ENCODE measurements around the gene KIF3A. TPM values are rescaled to one million over a fixed set of nuclear protein-coding genes. Genes with fewer than 3 reads are reported as not detected.

Gene KIF3A
- total RNA-seq, 1 donor from 2014 or later, result 7.0 TPM

DNA sequence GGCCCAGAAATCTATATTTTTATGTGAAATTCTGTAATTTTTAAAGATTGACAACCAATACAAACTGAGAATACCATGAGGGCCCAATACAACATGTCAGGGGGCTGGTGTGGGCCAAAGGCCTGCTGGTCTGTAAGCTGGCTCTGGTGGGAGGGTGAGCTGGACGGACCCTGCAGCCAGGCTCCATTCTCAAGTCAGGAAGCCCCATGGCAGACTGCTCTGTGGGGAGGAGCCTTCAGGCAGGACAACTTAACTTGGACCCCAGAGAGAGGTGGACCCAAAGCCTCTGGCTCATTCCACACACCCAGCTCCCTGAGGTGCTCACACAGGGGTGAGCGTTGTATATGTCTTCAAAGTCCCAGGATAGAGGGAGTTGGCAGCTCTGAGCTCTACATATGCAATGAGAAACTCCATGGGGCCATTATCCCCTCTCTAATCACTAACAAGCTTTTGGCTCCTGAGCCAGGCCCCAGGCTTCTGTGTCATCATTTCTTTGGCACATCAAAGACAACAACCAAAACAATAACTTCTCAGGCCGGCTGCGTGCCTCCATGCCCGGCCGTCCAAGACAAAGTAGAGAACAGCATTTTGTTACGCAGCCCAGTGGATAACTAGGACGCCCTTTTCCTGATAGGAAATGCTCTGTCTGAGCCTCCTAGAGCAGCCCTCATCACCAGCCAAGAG, 33.3 kb upstream of the KIF3A start:
- peak; percentile 74 for DNase-seq

- DNase-seq, result no peak
These were observed 31.1 kb upstream of the KIF3A start for GRCh38 chr5:132768485-132768868.

DNA sequence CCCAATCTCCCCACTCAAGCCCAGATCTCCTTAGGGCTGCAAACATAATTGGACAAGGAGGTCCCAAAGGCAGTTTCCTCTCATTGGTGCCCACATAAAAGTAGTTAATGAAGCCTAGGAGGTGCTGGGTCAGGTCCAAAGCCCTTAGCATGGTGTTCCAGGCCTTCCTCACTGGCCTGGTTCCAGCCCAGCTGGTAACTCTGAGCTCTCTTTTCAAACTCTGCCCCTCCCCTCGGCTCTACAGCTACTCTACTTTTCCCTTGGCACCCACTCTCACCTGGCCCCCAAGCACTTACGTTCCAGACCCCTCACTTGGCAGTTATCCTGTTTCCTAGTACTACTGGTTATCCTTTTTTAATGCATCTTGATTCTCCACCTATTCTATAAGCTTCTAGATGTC, 29.8 kb upstream of the KIF3A start:
- DNase-seq, result peak; percentile 29

GRCh38 chr5:132766806-132767055, 29.4 kb upstream of the KIF3A start:
- DNase-seq, result no peak

GRCh38 chr5:132766020-132766805, 28.9 kb upstream of the KIF3A start:
- no peak for DNase-seq

GRCh38 chr5:132765311-132766019, 28.1 kb upstream of the KIF3A start:
- no peak for DNase-seq

DNA sequence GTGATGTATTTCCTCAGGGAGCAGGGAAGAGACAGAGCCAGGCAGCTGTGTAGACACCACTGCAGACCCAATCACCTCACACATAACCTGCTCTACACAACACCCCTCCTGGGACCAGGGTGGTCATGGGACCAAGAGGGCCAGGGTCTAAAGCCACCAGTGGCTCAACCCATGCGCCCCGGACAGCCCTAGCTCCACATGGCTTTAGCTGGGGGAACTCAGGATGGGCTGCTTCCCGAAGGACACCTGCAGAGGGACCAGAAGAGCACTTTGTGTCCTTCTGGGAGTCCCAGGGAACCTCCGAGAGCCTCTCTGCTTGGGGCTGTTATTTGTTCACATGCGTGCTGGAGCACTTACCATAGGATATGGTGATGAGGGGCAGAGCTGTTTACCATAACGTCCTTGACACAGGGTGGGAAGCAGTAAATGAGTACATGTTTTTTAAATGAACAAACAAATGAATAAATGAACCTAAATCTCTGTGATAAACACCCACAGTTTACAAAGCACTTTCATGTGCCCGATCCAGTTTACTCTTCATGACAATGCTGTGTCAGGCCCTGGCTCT, 27.4 kb upstream of the KIF3A start:
- no peak for DNase-seq

- no peak for DNase-seq
These were observed 26.7 kb upstream of the KIF3A start for GRCh38 chr5:132764051-132764450.

- no peak for DNase-seq
These were observed 26.1 kb upstream of the KIF3A start for GRCh38 chr5:132763181-132764036.

GRCh38 chr5:132762246-132763000, 25.1 kb upstream of the KIF3A start:
- no peak for DNase-seq

DNA sequence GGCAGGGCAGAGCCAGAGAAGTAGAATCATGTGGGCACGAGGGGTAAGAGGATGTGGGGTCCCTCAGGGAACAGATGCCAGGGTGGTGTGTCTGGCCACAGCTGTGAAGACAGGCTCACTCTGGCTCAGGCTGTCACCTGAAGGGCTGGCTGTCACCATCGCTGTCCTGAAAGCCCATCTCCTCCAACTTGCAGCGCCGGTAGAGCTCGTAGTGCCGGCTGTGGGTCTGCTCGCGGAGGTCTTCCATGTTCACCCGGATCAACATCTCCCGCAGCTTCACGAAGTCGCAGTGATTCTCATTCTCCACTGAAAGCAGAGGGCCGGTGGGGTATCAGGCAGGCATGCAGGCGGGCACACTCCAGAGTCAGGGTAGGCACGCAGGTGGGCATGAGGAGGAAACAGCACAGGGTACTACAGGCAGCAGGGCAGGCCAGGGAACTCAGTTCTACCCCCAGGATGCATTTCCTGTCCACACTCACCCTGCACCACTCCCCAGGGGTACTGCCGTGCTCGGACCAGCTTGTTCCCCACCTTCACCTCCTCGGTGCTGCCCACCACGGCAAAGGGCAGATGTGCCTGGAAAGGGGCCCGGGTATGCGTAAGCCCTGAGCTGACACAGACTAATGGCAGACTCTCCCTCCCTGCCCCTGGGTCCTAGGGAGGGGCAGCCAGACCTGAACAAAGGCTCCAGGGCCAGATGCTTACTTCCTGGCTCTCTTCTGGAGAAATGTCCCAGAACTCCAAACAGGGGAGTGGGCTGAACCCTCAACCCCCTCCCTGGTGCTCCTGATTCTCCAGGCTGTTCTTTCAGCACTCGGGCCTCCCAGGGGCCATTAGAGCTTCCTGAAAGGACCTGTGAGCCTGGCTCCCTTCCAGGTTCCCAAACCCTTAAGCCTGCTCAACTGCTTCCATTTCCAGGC, 24.2 kb upstream of the KIF3A start:
- no peak for DNase-seq

DNA sequence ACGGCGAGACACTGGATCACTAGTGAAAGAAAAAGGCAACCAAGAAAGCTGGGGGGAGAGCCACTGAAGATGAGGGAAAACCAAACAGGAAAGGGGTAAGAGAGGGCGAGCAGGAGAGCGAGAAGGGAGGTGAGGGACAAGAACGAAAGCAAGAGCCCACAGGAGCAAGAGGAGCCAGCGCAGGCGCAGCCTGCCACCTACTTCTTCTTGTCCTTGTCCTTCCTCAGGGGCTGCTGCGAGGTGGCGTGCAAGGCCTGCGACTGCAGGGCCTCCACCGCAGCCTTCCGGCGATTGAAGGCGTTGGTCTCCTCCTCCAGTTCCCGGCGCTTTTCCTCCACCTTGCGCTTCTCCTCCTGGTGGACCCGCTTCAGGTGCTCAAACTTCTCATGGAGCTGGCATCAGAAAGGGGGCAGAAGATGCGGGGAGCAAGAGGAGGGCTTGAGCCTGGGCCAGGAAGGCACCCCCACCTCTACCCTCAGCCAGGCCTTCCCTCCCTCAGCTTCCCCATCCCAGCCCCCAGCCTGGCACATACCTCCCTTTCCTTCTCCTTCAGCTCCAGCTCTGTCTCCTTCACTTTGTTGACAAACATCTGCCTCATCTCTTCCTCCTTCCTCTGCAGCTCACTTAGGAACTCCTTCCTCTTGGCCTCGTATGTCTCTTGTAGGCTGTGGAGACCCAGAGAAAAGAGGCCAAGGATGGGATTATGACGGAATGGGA, 23.4 kb upstream of the KIF3A start:
- DNase-seq, result no peak

DNA sequence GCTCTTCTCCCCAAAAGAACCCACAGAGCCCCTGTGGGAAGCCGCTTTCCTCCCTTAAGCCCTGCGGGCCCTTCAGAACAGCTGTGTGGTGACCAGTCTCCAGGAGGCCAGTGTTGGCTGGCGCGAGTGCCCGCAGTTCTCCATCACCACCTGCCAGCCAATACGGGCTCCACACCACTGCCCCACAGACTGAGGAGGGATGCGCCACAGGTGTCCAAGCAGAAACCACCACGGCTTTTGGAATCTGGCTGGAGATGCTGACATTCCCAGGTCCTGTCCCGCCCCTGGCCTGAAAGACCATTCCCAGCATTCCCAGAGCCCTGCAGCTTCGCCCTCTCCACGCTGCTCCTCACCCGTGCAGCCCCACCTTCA, 22.7 kb upstream of the KIF3A start:
- DNase-seq, result no peak

DNA sequence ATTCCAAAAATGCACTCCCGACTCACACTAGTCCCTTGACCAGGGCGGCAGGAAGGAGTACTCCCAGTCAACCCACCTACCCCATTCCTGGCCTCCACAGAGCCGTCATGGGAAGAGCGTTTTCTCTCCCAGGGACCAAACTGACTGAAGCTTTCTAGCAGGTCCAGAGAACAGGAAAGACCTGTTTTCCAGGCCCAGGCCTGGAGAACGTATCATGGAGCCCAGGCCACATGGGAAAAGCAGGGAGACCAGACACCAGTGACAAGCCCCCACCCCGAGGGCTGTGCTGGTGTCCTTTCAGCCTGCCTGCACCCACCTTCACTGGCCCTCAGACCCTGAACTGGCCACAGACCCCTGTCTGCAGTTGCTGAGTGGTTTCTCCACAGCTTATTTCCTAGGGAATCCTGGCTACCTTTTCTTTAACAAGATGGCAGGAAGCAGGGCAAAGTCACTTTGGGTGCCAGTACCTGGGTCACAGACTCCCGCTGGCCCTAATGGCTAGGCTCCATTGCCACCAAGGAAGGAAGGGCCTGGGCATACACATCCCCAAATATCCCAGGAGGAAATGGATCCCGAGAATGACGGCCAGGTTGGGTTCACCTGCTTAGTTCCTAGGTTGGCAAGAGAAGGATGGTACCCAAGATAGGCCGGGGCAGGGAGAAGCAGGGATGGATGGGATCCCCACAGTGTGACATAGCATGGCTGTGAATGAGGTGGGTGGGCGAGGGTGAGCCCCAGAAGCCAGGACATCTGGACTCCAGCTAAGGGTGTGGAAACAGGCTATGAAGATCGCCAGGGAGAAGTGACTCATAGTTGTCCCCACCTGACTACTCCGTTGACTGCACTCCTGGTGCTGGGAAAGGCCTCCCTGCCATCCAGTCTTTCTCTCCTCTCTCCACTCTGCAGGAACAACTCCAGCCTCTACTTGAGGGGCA, 22.0 kb upstream of the KIF3A start:
- DNase-seq, result no peak

GRCh38 chr5:132758451-132758850, 21.1 kb upstream of the KIF3A start:
- DNase-seq, result no peak

DNA sequence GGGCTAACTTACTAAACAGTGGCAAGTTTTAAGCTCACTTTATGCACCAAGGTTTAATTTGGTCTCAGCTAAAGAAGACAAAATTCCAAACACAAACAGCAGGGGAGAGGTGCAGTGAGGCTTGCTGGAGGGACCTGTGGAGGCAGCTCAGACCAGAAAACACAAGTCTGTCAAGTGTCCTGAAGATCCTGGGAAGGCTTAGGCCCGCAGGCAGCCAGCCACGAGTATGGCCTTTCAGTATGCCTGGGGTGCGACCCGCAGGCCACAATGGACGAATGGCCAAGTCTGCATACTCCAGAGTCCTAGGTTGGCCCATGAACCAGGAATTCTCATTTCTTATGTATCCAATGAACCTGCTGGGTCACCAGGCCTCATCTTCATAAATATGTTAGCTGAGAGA, 19.2 kb upstream of the KIF3A start:
- no peak for DNase-seq

DNA sequence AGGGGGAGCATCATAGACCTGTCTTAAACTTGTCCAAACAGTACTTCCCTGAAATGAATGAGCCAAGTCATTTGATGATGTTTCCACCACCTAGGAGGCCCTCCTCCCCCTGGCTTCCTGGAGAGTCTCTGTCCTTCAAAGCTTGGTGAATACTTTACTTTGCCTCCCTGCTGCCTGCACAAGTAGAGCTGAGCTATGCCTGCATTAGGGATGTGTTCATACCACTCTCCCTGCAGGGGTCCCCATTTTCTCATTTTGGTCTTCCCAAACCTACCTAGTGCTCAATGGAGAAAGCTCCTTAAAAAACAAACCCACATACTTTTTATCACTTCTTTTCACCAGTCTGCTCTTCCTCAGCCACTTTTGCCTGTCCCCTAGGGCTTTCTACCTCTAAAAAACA, 17.6 kb upstream of the KIF3A start:
- peak; percentile 55 for DNase-seq

DNA sequence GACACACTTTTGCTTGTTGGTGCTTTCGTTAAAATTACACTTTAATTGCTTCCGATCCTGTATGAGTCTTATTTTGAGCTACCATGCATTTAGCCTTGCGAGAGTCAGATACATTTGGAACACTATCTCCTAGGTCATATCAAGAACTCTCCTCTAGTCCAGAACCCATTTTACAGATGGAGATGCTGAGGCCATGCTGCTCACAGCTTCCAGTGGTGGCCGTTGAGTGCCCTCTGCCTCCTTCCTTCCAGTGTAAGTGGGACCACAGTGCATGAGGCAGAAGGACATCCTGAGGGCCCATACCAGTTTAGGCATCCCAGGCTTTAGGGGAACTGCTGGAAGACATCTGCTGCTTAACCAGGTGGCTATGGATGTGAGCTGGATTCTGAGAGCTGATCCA, 16.8 kb upstream of the KIF3A start:
- DNase-seq, result no peak

Measured in dermis blood vessel endothelial cell (primary cell).